NCI-H345 treated with DMSO at 0.1 percent for 48 hours (cell line): ENCODE results near the gene SLC35B1.

Experiments
- DNase-seq: peaks from one replicate; lab custom pipeline; 2025; ENCODE audit not compliant: unreplicated experiment; lab: John Stamatoyannopoulos, UW

The SLC35B1 gene

DNA sequence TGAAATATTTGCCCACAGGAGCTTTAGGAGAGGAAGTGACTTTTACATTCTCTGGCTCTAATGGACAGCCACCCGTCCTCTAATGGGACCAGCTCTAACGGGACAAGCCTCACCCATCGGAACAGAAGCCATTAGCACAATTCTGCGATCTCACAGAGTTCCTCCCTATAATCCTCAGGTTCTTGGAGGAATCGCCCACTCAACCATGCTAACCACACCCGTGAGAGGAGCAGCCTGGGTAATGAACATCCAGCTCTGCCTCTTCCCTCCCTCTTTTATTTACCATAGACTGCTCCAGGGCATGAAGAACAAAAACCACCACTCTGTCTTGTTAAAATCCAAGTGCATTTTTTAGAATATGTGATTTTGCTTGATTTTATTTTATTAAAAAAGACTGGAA lies 6.8 kb downstream of the SLC35B1 start:
- DNase-seq = no peak

DNA sequence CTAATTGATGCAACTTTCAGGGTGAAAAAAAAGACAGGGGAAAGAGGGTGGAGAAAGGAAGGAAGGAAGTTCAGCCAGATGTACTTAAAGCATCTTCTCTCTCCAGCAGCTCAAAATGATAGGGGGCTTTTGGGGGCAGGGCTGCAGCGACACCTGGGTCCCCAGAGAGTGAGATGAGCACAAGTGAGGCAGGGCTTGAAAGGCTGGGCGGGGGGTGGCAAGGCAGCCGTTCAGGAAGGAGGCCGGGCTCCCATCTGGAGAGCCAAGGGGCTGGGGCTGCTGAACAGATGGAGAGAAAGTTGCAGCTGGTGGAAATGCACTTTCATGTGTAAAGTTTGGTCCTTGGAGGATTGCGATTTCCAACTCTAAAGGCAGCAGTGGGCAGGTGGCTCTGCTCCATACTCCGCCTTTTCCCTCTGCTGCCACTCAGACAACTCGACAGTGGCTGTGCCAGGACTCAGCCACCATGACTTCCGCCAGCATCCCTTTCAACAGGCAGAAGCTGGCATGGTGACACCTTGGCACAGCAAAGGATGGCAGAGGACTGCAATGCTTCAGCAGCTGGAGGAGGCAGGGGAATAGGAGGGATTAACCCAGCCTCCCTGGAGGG lies 7.7 kb downstream of the SLC35B1 start:
- no peak for DNase-seq

DNA sequence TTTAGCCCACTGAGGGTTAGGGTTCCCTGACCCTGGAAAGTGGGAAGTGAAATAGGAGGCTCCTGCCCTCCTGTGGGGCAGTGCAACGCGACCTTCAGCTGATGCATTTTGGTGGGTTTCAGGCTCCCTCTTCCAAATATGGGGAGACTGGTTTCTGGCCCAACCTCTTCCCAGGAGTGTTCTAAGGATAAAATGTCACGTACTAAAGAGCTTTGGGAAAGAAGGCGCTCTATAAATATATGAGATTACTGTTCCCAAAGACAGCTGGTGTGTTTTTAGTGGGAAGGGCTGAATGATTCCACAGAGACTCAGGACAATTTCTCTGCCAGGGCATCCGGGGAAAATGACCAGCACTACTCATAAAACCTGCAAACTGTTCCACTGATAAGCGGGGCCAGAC lies 9.8 kb downstream of the SLC35B1 start:
- no peak for DNase-seq

DNA sequence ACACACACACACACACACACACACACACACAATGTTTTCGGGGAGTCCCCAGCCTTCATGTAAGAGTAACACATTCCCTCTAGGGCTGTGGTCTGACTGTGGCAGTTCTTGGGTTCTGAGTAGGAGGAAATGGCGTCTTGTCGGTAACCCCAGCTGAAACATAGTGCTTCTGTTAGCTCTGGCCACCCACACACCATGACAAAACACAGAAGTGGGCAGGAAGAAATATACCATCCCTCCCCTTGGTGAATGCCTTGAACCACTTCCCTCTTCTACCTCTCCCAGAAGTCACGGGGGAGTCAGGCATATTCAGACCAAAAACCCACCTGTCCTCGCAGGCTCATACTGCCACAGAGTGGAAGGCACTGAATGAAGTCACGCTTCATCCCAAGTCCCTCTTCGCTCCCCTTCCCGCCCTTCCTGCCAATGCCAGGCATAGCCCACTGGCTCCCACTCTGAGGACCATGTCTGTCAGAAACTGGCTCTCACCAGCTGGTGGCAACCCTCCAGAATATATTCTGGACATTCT lies 11.5 kb downstream of the SLC35B1 start:
- DNase-seq = no peak

DNA sequence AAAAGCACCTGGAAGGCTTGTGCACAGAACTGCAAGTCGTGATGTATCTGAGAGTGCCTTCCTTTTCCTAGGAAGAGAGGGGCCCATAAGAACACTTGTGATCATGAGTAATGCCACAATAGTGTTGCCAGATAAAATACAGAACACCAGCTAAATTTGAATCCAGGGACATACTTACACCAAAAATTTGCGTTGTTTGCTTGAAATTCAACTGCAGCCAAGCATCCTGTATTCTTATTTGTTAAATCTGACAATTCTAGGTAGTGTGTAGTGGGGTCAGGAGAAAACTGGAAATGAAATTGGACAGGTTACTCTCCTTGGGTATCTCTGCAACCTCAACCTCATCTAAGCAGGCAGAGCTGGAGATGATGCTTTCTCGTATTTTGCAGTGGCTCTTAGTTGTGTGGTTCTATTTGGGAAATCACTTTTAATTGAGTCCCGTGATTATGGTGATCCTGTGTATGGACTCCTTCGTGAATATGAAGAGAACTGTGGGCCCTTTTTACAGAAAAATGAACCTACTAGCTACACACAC lies 12.0 kb downstream of the SLC35B1 start:
- no peak for DNase-seq

DNA sequence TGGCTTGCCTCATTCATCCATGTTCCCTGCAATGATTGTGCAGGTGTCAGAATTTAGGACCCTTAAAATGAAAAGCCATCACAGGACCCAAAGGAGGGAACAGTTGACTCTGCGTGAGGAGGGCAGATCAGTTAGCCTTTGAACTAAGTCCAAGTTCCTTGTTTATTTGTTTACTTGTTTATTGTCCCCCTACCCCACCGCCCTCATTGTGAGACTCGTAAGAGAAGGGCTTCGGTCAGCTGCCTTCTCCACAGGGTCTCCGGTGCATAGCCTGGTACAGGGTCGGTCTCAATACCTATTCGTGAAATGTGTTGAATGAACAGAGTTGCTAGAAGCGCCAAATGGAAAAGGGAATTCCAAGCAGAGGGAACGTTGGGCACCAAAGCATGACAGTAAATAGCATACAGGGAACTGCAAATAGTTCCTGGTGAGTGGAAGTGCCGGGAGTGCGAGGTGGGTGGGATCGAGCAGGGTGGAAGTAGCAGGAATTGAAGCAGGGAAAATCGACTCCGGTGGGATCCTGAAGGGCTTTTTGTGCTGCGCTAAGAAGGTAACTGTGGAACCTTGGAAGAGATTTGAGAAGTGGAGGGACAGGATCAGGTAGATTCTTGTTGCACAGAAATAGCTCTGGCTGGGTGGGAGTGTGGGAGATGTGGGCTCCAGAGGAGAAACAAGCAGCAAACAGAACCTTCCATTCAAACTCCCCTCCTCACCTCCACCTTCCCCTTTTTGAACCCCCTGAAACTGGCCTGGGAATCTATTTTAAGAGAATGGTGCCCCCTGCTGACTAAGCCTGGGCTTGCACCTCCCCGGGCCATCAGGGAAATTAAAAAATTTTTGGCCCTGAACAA lies 12.7 kb downstream of the SLC35B1 start:
- peak; percentile 37 for DNase-seq

DNA sequence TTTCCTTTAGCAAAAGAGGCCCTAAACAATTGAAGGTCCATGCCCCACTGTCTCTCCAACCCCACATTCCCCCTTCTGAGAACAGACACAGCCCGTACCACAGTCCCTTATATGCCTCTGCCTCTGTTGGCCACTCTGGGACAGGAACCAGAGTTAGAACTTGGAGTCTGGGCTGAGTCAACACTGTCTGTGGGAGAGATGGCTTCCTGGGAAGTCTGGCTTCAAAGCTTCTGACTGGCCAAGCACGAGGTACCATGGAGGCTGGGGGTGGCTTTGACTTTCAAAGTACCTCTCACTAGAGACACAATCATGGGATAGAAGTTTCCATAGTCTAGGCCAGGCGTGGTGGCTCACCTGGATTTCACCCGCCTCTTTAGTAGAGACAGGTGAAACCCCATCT lies 15.0 kb downstream of the SLC35B1 start:
- DNase-seq = no peak

DNA sequence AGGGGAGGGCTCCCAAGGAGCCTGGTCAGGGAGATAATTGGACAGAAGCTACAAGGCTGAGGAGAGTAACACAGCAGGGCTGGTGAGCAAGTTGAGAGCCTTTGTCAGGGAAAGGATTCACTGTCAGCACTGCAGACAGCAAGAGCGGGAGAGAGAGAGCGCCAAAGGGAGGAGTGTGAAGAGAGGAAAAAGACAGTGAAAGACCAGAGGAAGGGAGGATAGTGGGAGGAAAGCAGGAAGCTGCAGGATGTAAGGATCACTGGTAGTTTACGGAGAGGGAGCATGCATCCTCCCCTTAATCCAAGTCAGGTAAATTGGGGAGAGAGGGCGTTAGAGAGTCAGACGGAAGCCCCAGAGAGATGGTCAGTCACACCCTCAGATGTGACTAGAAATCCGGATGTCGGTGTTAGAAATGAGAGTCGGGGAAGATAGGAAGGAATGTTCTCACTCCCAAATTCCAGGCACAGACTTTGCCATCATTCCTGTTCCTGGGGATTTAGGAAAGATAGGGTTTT lies 16.0 kb downstream of the SLC35B1 start:
- DNase-seq = no peak

DNA sequence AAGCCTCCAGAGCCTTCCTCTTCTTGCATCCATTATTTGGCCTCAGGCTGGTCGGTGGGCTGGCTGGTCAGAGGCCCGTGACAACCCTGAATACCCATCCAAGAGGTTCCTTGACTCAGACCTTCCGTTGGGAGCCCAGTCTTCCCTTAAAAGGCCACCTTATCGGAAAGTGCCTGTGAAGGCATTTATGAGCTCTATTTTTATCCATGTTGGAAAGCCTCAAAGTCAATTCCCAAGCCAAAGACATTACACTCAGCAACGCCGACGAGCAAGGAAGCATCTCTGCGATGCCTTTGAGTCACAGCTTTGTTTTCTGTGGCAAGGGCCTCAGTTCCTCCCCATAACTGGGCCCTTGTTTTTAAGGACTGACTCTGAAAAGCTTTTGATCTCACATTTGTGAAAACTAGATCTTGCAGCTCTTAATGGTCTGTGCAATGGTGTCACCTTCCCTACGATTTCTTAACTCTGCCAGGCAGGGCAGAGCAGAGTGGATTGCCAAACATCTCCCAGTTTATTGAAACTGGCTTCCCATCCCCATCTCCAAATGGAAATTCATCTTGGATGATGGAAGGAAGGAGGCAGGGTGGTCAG lies 16.6 kb downstream of the SLC35B1 start:
- DNase-seq = no peak

DNA sequence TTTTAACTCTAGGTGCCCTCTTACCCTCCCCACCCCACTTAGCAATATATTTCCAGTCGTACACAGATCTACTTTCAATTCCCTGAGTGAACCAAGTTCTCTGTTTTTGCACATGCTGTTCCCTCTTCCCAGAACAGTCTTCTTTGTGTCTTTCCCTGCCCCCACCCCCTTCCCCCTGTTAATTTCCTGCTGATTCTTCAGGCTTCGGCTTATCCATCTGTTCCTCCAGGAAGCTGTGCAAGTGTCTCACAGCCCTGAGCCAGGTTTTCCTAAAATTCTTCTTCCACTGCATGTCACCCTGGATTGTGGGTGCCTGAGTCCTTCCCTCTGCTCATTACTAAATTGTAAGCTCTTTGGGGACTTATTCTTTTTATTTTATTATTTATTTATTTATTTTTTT lies 17.5 kb downstream of the SLC35B1 start:
- no peak for DNase-seq

DNA sequence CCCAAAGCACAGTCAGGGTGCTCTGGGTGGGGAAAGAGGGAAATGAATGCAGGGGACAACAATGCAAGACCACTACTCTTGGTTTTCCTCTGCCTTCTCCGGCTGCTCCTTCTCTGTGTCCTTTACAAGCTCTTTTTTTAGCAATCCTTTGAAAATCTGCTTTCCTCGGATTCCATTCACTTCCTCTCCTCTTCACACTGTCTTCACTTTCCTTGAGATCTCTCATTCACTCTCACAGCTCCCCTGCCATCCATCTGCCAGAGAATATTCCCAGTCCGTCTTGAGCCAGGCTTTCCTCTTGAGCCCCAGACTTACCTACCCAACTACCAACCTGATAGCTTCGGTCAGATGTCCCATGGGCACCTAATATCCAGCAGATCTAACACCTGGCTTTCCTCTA lies 18.9 kb downstream of the SLC35B1 start:
- no peak for DNase-seq

DNA sequence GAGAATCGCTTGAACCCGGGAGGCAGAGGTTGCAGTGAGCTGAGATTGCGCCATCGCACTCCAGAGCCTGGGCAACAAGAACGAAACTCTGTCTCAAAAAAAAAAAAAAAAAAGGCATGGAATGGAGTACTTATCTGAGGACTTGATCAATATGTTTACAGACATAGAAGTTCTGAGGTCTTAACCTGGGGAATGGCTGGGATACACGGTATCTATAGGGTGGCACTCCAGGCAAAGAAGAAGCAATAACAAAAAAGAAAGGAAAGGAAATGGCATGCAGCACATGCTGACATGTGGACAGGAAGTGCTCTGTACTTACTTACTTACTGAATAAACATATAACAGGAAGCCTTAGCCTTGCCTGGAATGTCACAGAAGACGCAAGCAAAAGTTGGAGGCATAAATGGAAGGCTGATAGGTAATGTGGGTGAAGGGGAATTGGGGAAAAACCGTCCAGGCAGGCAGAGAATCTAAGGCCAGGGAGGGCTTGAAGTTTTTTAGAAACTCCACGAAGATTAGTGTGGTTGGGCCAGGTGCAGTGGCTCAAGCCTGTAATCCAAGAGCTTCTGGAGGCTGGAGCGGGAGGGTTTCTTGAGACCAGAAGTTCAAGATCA lies 19.8 kb downstream of the SLC35B1 start:
- DNase-seq = no peak

DNA sequence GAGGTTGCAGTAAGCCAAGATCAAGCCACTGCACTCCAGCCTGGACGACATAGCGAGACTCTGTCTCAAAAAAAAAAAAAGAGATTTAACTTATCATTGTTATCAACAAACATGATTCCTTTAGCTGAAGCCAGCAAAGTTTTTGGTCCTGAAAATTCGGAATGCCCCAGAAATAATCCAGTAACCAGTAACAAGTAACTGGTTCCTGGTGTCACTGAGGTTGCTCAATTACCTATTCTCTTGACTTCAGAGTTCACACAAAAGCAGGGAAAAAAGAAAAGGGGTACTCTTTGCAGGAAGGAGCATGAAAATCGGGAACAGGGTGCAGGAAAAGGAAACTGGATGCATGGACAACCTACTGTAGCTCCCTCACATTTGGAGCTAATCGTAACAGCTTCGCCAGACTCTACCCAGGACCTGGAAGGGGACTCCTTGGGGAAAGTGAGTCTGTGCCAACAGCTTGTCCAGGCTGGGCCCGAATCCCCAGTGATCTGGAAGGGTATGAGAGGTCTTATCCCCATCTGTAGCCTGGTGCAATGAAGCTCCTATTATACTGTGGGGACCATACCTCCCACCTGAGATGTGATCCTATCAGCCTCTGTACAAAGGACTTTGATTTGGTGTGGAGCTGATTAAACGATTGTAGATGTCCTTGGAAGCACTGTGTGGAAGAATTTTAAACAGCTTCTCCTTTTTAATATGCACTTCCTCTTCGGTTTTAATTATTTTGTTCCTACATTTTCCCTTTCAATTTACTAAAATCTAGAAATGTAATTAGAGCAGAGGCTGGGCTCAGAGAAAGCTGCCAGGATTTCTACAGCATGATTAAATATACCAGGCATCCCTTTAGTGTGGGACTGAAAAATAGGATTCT lies 26.4 kb downstream of the SLC35B1 start:
- DNase-seq = no peak

DNA sequence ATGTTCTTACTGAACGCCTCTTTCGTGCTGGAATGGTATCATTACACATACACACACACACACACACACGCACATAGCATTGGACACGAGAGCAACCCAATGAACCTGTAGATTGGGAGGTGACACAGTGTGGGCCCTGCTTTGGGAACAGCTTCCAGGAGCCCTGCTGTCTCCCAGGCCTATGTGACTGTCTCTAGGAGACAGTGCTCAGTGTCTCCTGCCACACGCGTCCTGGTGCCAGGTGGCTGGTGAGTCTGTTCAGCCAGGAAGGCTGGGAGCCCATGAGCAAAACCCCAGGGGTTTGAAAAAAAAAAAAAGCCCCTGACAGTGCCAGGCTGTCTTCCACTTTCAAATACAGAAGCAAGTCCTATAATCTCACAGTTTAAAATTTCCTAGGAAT lies 27.4 kb downstream of the SLC35B1 start:
- DNase-seq = no peak

DNA sequence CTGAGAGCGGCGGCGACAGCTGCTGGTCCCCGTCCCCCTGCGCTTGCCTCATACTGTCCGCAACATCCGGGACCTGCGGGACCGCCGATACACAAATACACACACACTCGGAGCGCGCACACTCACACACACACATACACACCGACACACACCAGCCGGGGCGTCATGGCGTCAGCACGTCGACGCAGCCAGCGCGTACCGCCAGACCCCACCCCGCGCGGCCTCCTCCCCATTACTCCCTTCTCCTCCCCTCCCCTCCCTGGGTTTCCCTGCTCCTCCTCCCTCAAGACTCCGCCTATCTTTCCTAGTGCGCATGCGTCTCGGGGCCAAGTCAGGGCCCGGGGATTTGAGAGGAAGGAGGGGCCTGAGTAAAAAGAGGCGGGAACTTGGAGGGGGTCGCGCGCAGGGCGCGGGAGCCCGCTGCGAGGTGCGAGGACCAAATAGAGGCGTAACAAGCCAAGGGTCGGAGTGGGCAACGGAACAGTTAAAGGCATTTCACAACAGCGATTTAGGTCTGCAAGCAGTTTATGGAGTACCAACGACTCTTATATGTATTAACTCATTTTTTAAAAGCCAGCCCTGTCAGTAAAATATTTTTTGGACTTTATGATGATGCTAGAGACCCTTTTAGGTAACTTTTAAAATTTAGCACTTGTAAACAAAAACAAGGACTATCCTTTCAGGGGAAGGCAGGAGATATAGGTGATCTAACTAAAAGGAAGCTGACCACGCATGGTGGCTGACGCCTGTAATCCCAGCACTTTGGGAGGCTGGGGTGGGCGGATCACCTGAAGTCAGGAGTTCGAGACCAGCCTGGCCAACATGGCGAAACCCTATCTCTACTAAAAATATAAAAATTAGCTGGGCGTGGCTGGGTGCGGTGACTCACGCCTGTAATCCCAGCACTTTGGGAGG lies 29.6 kb downstream of the SLC35B1 start, which contains the start of gene SPOP:
Gene SPOP, minus strand, starts transcription at position 165 of the 915 bp plus-strand sequence. CDS start 55,287 bp downstream, outside the sequence.
- DNase-seq = peak; percentile 97

DNA sequence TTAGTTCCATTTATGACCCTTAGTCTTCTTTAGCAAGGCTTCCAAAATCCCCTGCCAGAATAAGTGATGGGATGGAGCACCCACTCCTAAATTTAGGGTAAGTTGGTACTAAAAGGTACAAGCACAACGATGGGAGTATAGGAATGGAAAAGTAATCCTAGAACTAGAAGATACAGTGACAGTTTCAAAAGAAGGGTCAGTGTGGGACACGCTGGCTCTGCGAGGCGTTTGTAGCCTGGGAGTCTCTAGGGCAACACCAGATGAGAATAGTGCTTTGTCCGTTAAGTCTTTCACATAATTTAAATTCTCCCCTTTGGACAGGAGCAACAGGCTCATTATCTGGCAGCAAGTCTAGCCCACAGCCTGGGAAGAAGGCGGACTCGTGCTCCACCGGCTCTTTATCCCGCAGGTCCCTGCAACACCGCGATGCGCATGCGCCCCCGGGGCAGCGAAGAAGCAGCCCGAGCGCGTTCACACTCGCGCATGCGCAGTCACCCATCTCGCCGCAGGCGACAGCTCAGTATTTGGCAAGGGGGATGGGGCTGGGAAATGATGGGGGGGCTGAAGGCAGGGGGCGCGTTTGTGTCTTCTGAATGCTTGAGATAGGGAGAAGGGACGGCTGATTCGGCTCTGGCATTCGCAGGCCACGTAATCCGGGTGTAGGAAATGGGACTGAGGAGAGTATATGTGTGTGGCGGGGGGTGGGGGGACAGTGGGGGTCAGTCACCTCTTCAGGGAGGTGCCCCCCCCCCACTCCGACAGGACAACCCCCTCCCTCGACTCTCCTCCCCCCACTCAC lies 30.4 kb downstream of the SLC35B1 start:
- DNase-seq = peak; percentile 87

DNA sequence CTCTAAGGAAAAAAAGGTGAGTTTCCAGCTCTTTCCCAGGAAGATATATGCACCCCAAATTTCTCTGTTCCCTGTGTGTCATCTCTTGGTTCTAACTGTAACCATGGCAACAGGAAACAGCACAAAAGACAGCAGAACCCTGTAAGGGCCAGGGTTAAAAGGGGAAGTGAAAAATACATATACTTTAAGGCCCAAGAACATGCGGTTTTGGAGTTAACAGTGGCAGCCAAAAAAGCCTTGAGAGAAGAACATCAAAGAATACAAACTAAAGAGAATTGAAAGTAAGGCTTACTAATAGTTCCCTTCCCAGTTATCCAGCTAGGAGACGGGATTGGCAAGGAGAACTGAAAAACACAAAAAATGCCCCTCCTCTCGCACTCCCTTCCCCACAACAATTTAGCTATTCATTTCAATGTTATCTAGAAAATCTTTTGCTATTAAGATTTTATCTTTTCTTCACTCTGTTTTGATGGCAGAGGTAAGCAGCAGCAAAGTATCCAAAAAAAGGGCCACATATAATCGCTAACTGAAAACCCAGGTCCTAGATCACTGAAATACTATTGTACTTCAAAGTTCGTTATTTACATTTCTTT lies 31.4 kb downstream of the SLC35B1 start:
- no peak for DNase-seq

DNA sequence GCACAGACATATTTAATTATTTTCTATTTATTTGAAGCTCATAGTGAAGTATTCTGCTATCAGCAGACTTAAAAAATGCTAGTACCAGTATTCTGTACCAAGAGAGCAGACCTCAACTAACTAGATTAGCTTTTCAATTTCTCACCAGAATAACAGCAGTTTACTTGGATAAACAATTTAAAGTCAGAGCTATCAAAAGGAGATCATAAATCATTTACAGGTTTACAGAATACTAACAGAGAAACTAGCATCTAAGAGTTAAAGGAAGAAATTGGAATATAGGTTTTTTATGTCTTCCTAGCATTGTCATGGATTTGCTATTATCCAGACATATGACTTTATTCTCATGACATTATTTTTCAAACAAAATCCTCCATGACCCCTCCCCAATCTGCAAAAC lies 33.3 kb downstream of the SLC35B1 start:
- no peak for DNase-seq
